Fibroblast of lung (primary cell): ENCODE measurements around the gene KIF25. TPM values are rescaled to one million over a fixed set of nuclear protein-coding genes. Genes with fewer than 3 reads are reported as not detected.

Source experiments
- DNase-seq, 2 donors: peaks; one replicate each; pipeline versions ENCODE4 v3.0.0 to v3.0.0-alpha.2; 2010; ENCODE audit warnings: low read depth in 2 of 2
- H2AFZ ChIP-seq: 2 replicates; pipeline ENCODE4 v1.5.1; 2012; ENCODE audit warnings: low read length, control low read depth, inconsistent platforms
- H3K27ac ChIP-seq: 2 replicates; pipeline ENCODE4 v1.5.1; 2011; ENCODE audit warnings: low read length, control low read depth; ENCODE audit not compliant: insufficient read depth
- H3K27me3 ChIP-seq: 2 replicates; pipeline ENCODE4 v1.5.1; 2011; ENCODE audit warnings: mild to moderate bottlenecking, low read length; ENCODE audit not compliant: control insufficient read depth, insufficient read depth
- H3K36me3 ChIP-seq: 2 replicates; pipeline ENCODE4 v1.5.1; 2011; ENCODE audit warnings: low read length; ENCODE audit not compliant: control insufficient read depth, insufficient read depth
- H3K4me1 ChIP-seq: 2 replicates; pipeline ENCODE4 v1.5.1; 2011; ENCODE audit warnings: low read length; ENCODE audit not compliant: control insufficient read depth, insufficient read depth; ENCODE audit errors: extremely low read depth
- H3K4me2 ChIP-seq: 2 replicates; pipeline ENCODE4 v1.5.1; 2011; ENCODE audit warnings: low read length, control low read depth; ENCODE audit not compliant: insufficient read depth; ENCODE audit errors: extremely low read depth
- H3K4me3 ChIP-seq, 4 experiments: fragments of 200-600 bp in 1 of 4; sonication (generic) in 1 of 4; replicated peaks in 1 of 4; 2 replicates each; pipeline ENCODE4 v1.5.1; 2011 to 2016; ENCODE audit warnings: low read length in 4 of 4, low read depth in 3 of 4, mild to moderate bottlenecking in 3 of 4, control low read depth in 2 of 4, inconsistent platforms in 1 of 4, mixed read lengths in 1 of 4; ENCODE audit not compliant: insufficient read depth in 1 of 4; ENCODE audit errors: control extremely low read depth in 1 of 4
- H3K79me2 ChIP-seq: 2 replicates; pipeline ENCODE4 v1.5.1; 2012; ENCODE audit warnings: mild to moderate bottlenecking, low read length, inconsistent platforms; ENCODE audit not compliant: control insufficient read depth, insufficient read depth
- H3K9ac ChIP-seq: 2 replicates; pipeline ENCODE4 v1.5.1; 2011; ENCODE audit warnings: mild to moderate bottlenecking, low read length, control low read depth; ENCODE audit not compliant: insufficient read depth
- H3K9me3 ChIP-seq: 2 replicates; pipeline ENCODE4 v1.5.1; 2012; ENCODE audit warnings: low read depth, low read length; ENCODE audit not compliant: control insufficient read depth, insufficient read depth
- H4K20me1 ChIP-seq: 2 replicates; pipeline ENCODE4 v1.5.1; 2011; ENCODE audit warnings: low read length; ENCODE audit not compliant: control insufficient read depth, insufficient read depth; ENCODE audit errors: extremely low read depth
- EZH2 ChIP-seq: IDR thresholded peaks from 2 replicates; pipeline ENCODE4 v1.5.1; 2012; ENCODE audit warnings: low read length, control low read depth, mild to moderate bottlenecking; ENCODE audit errors: missing control alignments
- polyA plus RNA-seq, 2 donors: library from polyadenylated mRNA; depleted of rRNA in 1 of 2; stranded (reverse) in 1 of 2; unstranded in 1 of 2; fragments of >200 nt; gene quantifications; 2 replicates each; pipeline ENCODE4 v1.2.1, GENCODE V29; 2011 to 2012; ENCODE audit warnings: missing spikeins in 1 of 2
- total RNA-seq: library from RNA; depleted of rRNA; stranded (reverse); fragments of >200 nt; gene quantifications from 2 replicates; pipeline ENCODE4 v1.2.1, GENCODE V29; 2014
- TF ChIP-seq, protein P1 (sequence below), 2 donors: IDR thresholded peaks in 1 of 2; conservative IDR thresholded peaks in 1 of 2; 1 replicate in 1 of 2; 2 replicates in 1 of 2; pipeline ENCODE4 v1.5.1; 2011 to 2012; ENCODE audit warnings: low read length in 2 of 2, control low read depth in 1 of 2, inconsistent platforms in 1 of 2, low read depth in 1 of 2, mild to moderate bottlenecking in 1 of 2

KIF25 gene
- total and polyA plus RNA-seq, 2 donors (not counting 1 experiment from before 2014, with no cell fraction given) = 0.33 TPM; not detected in 1

- Histone ChIP-seq H3K79me2 (no peaks in the 10 kb centered on the region), H3K27me3 (no peaks in the 10 kb centered on the region), H3K4me1 (peaks cover 15% of the 10 kb centered on the region), H3K36me3 (no peaks in the 10 kb centered on the region), H3K9me3 (no peaks in the 10 kb centered on the region), H3K4me3 (no peak overlapping the region), H2AFZ (no peak overlapping the region), H3K4me2 (no peak overlapping the region), H4K20me1 (no peaks in the 10 kb centered on the region), H3K27ac (no peak overlapping the region), H3K9ac (no peak overlapping the region)
- DNase-seq = no peak
- no peak for TF ChIP-seq EZH2
- TF ChIP-seq, protein P1, sequence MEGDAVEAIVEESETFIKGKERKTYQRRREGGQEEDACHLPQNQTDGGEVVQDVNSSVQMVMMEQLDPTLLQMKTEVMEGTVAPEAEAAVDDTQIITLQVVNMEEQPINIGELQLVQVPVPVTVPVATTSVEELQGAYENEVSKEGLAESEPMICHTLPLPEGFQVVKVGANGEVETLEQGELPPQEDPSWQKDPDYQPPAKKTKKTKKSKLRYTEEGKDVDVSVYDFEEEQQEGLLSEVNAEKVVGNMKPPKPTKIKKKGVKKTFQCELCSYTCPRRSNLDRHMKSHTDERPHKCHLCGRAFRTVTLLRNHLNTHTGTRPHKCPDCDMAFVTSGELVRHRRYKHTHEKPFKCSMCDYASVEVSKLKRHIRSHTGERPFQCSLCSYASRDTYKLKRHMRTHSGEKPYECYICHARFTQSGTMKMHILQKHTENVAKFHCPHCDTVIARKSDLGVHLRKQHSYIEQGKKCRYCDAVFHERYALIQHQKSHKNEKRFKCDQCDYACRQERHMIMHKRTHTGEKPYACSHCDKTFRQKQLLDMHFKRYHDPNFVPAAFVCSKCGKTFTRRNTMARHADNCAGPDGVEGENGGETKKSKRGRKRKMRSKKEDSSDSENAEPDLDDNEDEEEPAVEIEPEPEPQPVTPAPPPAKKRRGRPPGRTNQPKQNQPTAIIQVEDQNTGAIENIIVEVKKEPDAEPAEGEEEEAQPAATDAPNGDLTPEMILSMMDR (conservative IDR thresholded peaks at IDR 0.05 in 1 of 2, IDR thresholded peaks at IDR 0.05 in 1 of 2; ENCODE audit: low read depth in 1 of 2, low read length in 2 of 2) = no peak
Measured at GRCh38 chr6:168033791-168034190, 36.3 kb downstream of the KIF25 start.

GRCh38 chr6:168034537-168034936 lies 37.1 kb downstream of the KIF25 start:
- Histone ChIP-seq H3K9ac (no peak overlapping the region), H3K36me3 (no peaks in the 10 kb centered on the region), H3K27me3 (no peaks in the 10 kb centered on the region), H3K79me2 (no peaks in the 10 kb centered on the region), H3K27ac (no peak overlapping the region), H3K4me3 (no peak overlapping the region), H3K4me1 (peaks cover 15% of the 10 kb centered on the region), H3K4me2 (no peak overlapping the region), H4K20me1 (no peaks in the 10 kb centered on the region), H3K9me3 (no peaks in the 10 kb centered on the region), H2AFZ (no peak overlapping the region)
- no peak for DNase-seq
- TF ChIP-seq, protein P1 (conservative IDR thresholded peaks at IDR 0.05 in 1 of 2, IDR thresholded peaks at IDR 0.05 in 1 of 2; ENCODE audit: low read depth in 1 of 2, low read length in 2 of 2) = no peak
- TF ChIP-seq EZH2 = no peak

GRCh38 chr6:168035098-168035660 lies 37.7 kb downstream of the KIF25 start:
- H3K4me3 ChIP-seq = peak overlapping the region; percentile 27 to 60 (median 42)
- no peaks in the 10 kb centered on the region for H3K27me3 ChIP-seq
- H3K9me3 ChIP-seq = no peaks in the 10 kb centered on the region
- H3K27ac ChIP-seq = peak overlapping the region; percentile 9
- DNase-seq = peak; percentile 43 to 83
- H3K36me3 ChIP-seq = no peaks in the 10 kb centered on the region
- peak overlapping the region; percentile 82 for H2AFZ ChIP-seq
- no peak overlapping the region for H3K9ac ChIP-seq
- TF ChIP-seq EZH2 = no peak
- TF ChIP-seq, protein P1 (conservative IDR thresholded peaks at IDR 0.05 in 1 of 2, IDR thresholded peaks at IDR 0.05 in 1 of 2; ENCODE audit: low read depth in 1 of 2, low read length in 2 of 2) = no peak
- H3K4me2 ChIP-seq = peak overlapping the region; percentile 71
- peaks cover 15% of the 10 kb centered on the region for H3K4me1 ChIP-seq
- no peaks in the 10 kb centered on the region for H4K20me1 ChIP-seq
- H3K79me2 ChIP-seq = no peaks in the 10 kb centered on the region
